ENCODE results near the gene ABCC1.
"Not testable (repeated sequence)": the region's sequence is repeated elsewhere in the genome, so short reads cannot be mapped to it uniquely, and the experiment has no call there.

Gene ABCC1

DNA sequence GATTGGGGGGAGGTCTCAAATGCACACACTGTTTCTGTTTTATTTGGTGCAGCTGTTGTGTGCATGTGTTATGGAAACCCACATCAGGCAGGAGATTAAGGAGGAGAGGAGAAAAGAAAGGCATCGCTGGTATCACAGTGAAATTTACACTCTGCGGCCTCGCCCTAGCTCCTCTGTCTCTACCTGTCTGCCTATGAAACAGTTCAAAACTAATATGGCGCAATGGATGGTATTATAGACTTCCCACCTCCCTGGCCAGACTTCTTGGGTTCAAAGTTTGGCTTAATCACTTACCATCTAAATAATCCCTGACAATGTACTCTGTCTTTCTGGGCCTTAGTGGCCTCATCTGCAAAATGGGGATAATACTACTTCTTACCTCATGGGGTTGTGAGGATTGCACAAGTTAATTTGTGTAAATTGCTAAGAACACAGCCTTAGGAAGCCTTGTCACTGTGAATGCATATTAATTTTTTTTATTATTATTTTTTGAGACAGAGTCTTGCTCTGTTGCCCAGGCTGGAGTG, 1.4 kb upstream of the ABCC1 start:
- DNase-seq: no peak

DNA sequence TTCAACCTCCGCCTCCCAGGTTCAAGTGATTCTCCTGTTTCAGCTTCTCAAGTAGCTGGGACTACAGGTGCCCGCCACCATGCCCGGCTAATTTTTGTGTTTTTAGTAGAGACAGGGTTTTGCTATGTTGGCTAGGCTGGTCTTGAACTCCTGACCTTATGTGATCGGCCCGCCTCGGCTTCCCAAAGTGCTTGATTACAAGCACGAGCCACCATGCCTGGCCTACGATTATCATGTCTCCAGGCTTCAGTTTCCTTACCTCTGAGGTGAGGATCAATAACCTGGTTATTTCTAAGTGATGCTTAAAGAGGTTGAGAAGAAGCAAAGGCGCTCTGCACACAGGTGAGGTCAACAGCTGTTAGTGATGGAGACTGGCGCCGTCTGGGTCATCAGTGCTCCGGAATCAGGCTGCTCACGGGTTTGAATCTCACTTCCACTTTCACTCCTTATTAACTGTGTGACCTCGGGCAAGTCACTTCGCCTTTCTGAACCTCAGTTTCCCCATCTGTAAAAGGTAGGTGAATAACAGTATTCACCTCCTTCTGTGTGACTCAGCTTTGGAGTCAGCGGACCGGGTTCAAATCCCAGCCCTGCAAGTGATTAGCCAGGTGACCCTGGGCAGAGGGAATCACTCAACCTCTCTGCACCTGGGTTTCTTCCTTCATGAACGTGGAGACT, 745 bp upstream of the ABCC1 start:
- no peak for DNase-seq

DNA sequence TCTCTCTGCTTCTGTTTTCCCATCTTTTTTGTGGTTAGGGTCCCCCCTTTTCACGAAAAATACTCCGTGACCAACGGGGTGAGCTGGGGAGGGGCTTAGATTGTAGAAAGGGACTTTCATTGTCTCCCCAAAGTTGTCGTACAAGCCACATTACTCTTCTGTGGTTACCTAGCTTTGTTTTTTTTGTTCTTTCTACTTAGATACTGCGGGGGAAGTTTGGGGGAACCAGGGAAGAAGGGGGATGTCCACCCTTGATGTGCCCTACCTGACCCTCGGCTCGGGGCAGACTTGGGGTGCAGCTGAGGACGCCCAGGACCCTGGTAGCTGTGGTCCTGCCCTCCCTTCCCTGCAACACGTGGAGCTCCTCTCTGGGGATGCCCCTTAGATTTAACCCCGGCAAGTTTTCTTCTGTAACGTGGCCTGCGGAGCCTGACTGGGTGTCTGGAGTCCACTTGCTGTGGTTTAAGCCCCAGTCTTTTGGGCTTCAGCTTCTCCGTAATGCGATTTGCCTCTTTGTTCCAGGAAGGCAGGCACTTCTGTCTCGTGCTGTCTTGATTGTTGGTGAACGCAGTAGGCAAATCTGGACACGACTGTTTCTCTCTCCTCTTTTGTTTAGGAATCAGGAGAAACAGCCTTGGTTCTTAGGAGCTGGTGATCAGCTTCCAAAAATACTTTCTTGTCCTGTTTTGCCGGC, 892 bp downstream of the ABCC1 start:
- no peak for DNase-seq

DNA sequence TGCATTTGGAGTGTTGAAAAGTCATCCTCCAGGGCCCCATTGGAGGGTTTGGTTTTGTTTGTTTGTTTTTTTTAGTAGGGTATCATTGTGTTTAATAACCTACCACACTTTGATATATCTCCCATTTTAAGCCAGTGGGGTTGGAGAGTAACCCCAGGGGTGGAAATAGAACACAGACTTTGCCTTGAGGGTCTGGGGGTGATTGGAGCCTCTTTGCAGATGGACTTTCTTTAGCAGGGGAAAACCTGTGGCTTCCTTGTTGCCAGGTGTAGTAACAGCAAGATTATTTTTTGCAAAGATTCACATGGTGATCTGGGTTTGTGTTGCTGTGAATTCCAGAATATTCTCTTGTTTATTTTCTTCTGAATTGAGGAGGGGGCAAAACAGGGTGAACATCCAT, 1.5 kb downstream of the ABCC1 start:
- DNase-seq: no peak

DNA sequence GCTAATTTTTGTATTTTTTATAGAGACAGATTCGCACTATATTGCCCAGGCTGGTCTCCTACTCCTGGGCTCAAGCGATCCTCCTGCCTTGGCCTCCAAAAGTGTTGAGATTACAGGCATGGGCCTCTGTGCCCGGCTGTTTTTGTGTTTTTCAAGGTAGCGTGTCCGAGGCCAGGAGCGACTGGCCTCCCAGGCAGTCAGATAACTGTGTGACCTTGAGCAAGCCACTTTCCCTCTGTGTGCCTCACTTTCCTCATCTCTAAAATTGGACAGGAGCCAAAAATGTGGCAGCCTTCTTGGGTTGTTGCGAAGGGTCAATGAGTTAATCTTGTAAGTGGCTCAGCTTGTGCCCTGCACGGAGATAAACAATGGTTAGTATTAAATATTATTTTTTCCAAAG, 2.4 kb downstream of the ABCC1 start:
- no peak for DNase-seq

DNA sequence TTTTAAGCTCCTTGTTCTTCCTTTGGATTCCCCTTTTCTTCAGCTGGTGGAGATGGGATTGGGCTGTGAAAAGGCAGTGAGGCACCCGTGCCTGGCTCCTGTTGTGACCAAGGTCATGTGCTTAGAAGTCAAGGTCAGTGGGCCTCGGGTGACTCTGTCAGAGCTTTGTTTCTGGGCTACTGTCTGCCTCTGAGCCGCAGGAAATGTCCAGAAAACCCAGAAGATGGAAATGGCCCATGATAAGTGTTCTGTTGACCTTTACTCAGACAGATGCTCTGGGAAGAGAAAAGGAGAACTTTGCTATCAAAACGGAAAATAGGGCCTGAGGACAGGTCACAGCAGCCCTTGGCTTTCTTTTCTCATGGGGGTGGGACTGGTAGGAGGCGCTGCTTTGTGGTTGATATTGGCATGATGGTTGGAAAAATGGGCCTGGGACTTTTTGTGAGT, 2.9 kb downstream of the ABCC1 start:
- no peak for DNase-seq

DNA sequence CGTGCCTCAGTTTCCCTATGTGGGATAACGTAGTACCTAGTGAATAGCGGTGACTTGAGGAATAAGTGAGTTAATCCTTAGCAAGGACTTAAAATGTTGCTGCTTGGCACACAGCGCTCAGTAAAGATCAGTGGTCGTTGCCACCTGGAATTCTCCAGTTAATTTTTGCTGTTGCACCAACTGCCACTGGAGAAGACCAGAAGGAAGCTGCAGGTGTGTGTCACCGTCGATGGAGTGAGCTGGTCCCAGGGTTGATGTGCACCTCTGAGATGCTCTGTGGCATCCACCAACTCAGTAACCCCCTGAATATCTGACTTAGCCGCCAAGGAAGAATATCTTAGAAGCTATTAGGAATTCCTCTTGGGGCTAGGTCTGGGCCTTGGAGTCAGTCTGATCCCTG, 4.1 kb downstream of the ABCC1 start:
- no peak for DNase-seq

DNA sequence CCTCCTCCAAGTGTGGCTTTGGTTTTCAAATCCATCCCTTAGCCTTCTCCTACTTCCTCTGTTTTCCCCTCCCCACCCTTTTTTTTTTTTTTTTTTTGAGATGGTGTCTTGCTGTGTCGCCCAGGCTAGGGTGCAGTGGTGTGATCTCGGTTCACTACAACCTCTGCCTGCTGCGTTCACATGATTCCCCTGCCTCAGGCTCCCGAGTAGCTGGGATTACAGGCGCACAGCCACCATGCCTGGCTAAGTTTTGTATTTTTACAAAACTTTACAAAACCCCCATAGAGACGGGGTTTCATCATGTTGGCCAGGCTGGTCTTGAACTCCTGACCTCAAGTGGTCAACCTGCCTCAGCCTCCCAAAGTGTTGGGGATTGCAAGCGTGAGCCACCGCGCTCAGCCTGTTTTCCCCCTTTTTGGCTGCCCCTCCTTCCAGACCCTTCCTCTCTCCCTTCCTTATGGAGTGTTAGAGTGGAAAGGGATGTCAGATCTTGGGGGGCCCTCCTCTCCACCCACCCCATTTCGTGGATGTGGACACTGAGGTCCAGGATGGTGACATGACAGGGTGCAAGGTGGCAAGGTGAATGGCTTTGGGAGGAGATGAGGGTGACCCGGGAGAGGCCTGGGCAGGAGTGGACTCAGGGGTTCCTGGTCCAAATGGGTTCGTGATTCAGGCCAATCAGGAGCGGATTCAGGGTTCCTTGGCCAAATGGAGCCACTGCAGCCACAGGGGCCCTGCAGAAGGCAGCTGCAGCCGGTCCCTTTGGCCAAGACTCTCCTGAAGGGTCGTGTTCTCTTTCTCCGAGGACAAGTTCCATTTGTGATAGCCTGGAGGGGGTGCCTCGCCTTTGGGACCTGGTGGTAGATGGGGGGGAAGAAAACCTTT, 4.8 kb downstream of the ABCC1 start:
- DNase-seq: no peak

DNA sequence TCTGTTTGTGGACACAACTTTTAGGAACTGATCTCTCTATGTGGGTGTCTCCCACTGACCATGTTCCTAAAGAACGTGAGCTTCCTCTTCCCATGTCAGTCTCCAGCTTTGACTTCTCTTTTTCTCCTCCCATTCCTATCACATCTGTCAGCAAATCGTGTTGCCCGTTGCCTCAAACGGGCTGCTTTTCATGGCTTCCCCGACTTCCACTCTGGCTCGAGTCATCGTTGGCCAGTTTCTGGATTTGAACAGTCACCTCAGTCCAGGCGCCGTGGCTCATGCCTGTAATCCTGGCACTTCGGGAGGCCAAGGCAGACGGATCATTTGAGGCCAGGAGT, 5.4 kb downstream of the ABCC1 start:
- DNase-seq: no peak

DNA sequence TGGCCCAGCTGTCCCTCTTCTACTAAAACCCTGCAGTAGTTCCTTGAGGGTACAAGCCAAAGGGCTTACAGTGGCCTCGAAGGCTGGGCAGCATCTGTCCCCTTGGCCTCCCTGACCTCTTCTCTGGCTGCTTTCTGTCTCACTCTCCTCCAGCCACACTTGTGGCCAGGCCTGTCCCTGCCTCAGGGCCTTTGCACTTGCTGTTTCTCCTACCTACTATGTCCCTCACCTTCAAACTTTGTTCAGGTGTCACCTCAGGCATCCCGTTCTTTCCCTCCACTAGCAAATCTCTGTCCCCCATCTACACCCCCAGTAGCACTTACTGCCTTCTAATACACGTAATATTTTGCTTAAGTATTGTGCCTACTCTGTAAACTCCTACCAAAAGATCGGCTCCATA, 6.0 kb downstream of the ABCC1 start:
- DNase-seq: no peak

DNA sequence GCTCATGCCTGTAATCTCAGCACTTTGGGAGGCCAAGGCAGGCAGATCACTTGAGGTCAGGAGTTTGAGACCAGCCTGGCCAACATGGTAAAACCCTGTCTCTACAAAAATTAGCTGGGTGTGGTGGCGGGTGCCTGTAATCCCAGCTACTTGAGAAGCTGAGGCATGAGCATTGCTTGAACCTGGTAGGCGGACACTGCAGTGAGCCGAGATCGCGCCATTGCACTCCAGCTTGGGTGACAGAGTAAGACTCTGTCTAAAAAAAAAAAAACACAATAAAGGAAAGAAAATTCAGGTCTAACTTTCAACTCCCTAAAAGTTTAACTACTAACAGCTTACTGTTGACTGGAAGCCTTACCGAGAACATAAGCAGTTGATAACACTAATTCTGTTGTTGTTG, 6.7 kb downstream of the ABCC1 start:
- not testable (repeated sequence) for DNase-seq

DNA sequence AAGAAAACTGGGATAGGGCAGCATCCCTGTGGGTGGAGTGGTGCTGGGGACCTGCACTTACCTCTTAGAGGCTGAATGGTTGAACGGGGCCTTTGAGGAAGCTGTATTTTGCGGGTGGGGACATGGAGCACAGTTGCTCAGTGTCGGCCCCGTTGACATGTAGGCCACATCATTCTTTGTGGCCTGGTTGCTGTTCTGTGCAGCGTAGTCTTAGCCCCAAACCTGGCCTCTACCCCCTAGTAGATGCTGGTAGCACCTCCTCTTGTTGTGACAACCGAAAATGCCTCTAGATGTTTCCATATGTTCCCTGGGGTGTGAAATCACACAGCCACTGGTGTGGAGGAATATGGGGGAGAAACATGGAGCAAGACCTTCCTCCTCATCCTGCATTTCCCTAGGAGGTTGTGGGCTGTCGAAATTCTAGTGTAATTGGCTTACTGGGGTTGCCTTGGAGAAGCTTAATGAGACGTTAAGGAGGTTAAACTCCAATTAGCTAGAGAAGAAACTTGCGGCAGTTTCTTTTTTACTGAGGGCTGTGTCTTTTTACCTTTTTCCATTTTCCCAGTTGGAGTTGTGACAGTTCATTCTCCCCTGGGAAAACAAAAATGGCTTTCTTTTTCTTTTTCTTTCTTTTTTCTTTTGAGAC, 9.4 kb downstream of the ABCC1 start:
- no peak for DNase-seq

DNA sequence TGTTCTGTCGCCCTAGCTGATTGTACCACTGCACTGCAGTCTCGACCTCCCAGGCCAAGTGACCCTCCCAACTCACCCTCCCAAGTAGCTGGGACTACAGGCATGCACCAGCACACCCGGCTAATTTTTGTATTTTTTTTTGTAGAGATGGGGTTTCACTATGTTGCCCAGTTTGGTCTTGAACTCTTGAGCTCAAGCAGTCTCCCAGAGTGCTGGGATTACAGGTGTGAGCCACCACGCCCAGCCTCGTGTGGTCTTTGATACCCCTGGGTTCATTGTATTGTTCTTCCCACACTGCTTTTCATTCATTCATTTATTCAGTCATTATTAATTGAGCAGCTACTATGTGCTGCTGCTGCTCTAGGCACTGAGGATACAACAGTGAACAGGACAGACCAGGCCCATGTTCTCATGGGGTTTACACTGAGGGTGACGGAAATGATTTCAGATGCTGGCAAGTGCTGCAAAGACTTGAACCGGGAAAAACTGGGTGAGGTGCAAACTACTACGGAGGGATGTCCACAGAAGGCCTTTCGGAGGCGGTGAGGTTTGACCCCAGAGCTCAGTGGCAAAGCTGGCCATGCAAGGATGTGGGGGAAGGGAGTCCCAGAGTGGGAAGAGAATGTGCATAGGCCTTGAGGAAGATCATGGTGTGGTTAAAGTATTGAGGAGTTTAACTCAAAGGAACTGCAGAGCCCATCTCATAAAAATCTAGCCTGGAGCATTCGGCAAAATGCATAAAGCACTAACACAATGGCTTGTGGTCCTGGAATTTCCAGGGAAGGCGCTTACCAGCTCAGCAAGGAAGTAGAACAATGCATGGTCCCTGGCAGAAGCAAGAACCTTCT, 10.9 kb downstream of the ABCC1 start:
- no peak for DNase-seq

DNA sequence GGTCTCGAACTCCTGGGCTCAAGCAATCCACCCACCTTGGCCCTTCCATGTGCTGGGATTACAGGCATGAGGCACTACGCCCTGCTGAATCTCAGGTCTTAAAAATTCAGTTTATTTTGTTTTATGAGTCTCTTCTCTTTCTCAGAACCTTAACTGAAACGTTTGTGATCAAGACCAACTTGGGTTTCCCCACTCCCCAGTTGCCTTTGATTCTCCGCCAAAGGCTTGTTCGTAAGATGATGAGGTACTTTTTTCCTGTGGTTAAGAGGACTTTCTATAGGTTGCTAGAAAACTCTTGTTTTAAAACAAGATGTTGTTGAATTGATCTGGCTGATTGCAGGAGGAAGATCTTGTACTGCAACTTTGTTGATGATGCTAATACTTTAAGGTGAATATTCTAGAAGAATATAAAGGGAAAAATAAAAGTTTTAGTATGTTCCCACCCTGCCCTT, 11.7 kb downstream of the ABCC1 start:
- no peak for DNase-seq

DNA sequence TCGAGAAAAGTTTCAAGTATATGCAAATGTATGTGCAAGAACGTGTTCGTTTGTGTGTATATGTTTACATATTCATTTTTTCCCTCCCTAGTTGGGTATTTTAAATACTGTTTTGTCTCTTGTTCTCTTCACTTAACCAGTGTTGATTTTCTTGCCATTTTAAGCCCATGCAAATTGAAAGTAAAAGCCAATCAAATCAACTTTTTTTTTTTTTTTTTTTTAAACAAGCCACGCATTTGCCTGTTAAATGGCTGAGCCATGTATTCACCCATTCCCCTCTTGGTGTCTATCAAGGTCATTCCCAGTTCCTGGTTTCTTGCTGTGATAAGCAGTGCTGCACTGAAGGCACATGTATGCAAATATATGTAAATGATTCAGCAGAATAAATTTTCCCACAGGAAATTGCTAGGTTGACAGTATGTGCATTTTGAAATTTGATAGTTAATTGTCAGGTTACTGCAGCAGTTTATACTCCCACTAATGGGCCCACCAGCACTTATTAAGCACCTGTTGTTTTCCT, 12.2 kb downstream of the ABCC1 start:
- no peak for DNase-seq

DNA sequence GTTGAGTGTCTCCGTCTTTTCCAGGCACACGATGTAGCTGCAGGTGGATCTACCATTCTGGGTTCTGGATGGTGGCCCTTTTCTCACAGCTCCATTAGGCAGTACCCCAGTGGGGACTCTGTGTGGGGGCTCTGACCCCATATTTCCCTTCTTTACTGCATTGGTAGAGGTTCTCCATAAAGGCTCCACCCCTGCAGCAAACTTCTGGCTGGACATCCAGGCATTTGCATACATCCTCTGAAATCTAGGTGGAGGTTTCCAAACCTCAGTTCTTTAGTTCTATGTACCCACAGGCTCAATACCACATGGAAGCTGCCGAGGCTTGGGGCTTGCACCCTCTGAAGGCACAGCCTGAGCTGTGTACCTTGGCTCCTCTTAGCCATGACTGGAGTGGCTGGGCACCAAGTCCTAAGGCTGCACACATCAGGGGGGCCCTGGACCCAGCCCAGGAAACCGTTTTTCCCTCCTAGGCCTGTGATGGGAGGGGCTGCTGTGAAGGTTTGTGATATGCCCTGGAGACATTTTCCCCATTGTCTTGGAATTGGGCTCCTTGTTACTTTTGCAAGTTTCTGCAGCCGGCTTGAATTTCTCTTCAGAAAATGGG, 14.0 kb downstream of the ABCC1 start:
- no peak for DNase-seq

DNA sequence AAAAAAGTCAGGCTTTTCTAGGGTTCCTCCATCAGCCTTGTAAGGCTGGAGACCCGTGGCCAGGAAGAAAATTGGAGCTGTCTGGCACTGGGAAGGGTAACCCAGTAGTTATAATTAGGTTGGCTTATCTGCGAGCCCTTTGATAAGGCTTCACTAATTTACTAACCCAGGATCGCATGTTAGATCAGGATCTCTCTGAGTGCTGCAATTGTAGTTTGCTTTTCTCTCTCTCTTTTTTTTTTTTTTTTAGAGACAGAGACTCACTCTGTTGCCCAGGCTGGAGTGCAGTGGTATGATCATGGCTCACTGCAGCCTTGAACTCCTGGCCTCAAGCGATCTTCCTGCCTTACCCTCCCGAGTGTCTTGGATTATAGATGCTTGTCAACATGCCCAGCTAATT, 17.0 kb downstream of the ABCC1 start:
- no peak for DNase-seq

DNA sequence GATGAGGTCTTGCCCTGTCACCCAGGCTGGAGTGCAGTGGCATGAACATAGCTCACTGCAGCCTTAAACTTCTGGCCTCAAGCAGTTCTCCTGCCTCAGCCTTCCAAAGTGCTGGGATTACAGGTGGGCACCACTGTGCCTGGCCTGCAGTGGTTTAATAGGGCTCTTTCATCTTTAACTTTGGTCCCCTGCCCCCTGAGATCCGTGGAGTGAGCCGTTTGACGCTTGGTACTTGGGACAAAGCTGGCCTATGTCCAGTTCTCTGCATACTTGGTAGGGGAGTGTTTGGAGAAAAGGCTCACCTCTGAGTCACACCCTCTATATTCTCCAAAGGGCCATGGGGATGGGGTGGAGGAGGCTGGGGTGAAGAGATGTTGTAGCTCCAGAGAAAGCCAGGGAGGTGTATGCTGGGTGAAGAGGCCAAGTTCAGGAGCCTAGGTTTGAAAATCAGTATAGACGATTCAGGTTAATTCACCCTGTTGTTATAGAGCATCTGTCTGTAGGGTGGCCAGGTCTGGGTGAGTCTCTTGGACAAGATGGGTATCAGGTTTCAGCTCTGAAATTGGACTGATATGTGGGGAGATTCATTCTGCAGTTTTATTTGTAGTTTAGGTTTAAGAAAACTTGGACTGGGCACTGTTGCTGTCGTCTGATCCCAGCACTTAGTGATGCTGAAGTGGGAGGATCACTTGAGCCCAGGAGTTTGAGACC, 17.6 kb downstream of the ABCC1 start:
- no peak for DNase-seq

DNA sequence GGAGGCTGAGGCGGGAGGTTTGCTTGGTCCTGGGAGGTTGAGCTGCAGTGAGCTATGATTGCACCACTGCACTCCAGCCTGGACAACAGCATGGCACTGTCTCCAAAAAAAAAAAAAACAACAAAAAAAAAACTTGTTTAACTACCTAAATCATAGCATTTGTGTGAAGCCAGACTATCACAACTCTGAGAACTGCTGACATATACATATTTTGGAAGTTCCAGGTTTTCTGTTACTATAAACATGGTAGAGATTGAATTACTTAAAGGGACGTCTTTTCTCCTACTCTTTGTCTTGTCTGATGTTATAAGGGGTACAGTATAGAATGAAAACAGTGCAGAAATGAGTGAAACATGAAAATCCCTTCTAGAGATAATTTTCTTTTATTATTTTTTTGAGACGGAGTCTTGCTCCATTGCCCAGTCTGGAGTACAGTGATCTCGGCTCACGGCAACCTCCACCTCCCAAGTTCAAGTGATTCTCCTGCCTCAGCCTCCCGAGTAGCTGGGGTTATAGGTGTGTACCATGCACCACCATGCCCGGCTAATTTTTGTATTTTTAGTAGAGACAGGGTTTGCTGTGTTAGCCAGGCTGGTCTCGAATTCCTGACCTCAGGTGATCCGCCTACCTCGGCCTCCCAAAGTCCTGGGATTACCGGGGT, 18.4 kb downstream of the ABCC1 start:
- DNase-seq: no peak

DNA sequence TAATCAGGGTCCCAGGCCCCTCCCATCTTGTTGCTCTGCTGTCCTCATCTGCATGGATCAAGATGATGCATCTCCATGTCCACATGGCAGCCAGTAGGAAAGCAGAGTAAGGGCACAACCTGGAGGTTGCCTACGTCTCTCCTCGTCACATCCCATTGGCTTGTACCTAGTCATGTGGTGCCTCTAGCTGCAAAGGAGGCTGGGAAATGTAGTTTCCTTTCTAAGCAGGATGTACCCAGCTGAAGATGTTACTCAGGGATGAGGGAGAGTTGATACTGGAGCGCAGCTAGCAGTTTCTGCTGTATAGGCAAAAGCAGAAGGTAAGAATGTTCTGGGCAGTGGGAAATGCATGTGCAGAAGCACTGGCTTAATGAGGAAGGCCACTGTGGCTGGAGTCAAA, 20.8 kb downstream of the ABCC1 start:
- no peak for DNase-seq
